HCT116 (cell line): ENCODE data around the gene SELENBP1.

Source experiments
- CEBPB ChIP-seq: IDR thresholded peaks from 2 replicates; pipeline ENCODE4 v1.6.1; 2012; ENCODE audit warnings: low read depth
- EGR1 ChIP-seq: IDR thresholded peaks from 2 replicates; pipeline ENCODE4 v1.6.1; 2012; ENCODE audit warnings: low read depth
- EZH2 ChIP-seq: fragments of 200-600 bp; sonication (generic); IDR thresholded peaks from 2 replicates; pipeline ENCODE4 v1.6.1; 2017; ENCODE audit warnings: antibody characterized with exemption, mixed run types
- MAX ChIP-seq: IDR thresholded peaks from 2 replicates; pipeline ENCODE4 v1.6.1; 2012
- POLR2A ChIP-seq: IDR thresholded peaks from 2 replicates; pipeline ENCODE4 v1.7.0; 2011; ENCODE audit warnings: borderline replicate concordance; ENCODE audit not compliant: insufficient read depth, insufficient read length; ENCODE audit errors: extremely low read depth
- POLR2AphosphoS5 ChIP-seq: IDR thresholded peaks from 2 replicates; pipeline ENCODE4 v1.6.1; 2011; ENCODE audit warnings: mild to moderate bottlenecking, low read depth, low read length, moderate library complexity
- SP1 ChIP-seq: IDR thresholded peaks from 2 replicates; pipeline ENCODE4 v1.6.1; 2012; ENCODE audit warnings: low read depth
- YY1 ChIP-seq: IDR thresholded peaks from 2 replicates; pipeline ENCODE4 v1.6.1; 2011; ENCODE audit warnings: low read length, low read depth, moderate library complexity, mild to moderate bottlenecking; ENCODE audit not compliant: insufficient replicate concordance; ENCODE audit errors: extremely low read depth
- ZBTB33 ChIP-seq: IDR thresholded peaks from 2 replicates; pipeline ENCODE4 v1.6.1; 2011; ENCODE audit warnings: mild to moderate bottlenecking, low read length, moderate library complexity; ENCODE audit not compliant: insufficient replicate concordance; ENCODE audit errors: extremely low read depth
- ZNF274 ChIP-seq: fragments of 200-500 bp; sonication (Bioruptor generic); IDR thresholded peaks from 2 replicates; pipeline ENCODE4 v1.6.1; 2014; ENCODE audit warnings: mild to moderate bottlenecking, low read depth, low read length, inconsistent platforms
- TF ChIP-seq, protein P1 (sequence below), 3 experiments: fragments of 200-600 bp in 1 of 3; sonication (generic) in 1 of 3; IDR thresholded peaks in 2 of 3; conservative IDR thresholded peaks in 1 of 3; 2 replicates each; pipeline ENCODE4 v1.5.1; 2012 to 2017; ENCODE audit warnings: low read depth in 2 of 3, low read length in 2 of 3, antibody characterized with exemption in 1 of 3, borderline replicate concordance in 1 of 3, control low read depth in 1 of 3, mild to moderate bottlenecking in 1 of 3, mixed read lengths in 1 of 3, mixed run types in 1 of 3, moderate library complexity in 1 of 3; ENCODE audit not compliant: insufficient read depth in 1 of 3
- TF ChIP-seq, protein P2 (sequence below): IDR thresholded peaks from 2 replicates; pipeline ENCODE4 v1.6.1; 2012

DNA sequence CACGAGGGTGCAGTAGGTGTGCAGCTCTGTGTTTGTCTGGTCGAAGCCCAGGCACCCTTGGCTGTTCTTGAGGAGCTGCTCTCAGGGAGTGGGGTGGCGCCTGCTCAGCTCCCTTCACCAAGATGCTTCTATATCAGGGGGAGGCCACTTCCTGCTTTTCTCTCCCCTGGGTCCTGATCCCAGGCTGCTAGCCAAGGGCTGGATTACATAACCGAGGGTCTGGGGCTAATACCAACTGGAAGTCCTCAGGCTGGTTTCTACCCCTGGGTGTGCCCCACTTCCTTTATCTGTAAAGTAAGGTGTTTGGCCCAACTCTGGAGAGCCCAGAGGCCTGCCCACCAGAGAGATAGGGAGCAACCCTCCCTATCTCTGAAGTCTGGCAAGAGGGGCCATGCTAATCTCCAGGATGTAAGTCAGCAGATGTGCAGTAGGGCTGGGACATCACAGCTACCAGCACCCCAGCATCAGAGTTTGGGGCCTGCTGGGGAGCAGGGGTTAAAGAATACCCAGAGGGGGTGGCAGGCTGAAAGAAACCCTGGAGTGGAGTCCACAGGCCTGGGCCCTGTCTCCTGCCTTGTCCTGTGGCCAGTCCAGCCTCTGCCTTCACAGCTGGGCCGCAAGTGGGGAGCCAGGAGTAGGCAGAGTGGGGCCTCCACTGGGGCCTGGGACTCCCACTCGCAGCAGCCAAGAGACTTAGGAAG is 2.1 kb downstream of the SELENBP1 start:
- TF ChIP-seq MAX, result no peak
- TF ChIP-seq POLR2AphosphoS5, result no peak
- no peak for TF ChIP-seq EGR1
- TF ChIP-seq POLR2A, result no peak
- TF ChIP-seq, protein P1, sequence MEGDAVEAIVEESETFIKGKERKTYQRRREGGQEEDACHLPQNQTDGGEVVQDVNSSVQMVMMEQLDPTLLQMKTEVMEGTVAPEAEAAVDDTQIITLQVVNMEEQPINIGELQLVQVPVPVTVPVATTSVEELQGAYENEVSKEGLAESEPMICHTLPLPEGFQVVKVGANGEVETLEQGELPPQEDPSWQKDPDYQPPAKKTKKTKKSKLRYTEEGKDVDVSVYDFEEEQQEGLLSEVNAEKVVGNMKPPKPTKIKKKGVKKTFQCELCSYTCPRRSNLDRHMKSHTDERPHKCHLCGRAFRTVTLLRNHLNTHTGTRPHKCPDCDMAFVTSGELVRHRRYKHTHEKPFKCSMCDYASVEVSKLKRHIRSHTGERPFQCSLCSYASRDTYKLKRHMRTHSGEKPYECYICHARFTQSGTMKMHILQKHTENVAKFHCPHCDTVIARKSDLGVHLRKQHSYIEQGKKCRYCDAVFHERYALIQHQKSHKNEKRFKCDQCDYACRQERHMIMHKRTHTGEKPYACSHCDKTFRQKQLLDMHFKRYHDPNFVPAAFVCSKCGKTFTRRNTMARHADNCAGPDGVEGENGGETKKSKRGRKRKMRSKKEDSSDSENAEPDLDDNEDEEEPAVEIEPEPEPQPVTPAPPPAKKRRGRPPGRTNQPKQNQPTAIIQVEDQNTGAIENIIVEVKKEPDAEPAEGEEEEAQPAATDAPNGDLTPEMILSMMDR (IDR thresholded peaks at IDR 0.05 in 2 of 3, conservative IDR thresholded peaks at IDR 0.05 in 1 of 3; ENCODE audit: borderline replicate concordance in 1 of 3, insufficient read depth in 1 of 3, low read depth in 2 of 3, low read length in 2 of 3), result no peak
- TF ChIP-seq ZNF274, result no peak
- no peak for TF ChIP-seq CEBPB
- TF ChIP-seq, protein P2, sequence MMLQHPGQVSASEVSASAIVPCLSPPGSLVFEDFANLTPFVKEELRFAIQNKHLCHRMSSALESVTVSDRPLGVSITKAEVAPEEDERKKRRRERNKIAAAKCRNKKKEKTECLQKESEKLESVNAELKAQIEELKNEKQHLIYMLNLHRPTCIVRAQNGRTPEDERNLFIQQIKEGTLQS, result no peak
- TF ChIP-seq EZH2, result no peak
- no peak for TF ChIP-seq ZBTB33
- no peak for TF ChIP-seq SP1
- TF ChIP-seq YY1, result no peak
